Measurements from ENCODE around the gene PAF1.
A peak's percentile ranks its signal among the peaks of the same experiment; 100 is the strongest.
"Not testable (repeated sequence)": the region's sequence is repeated elsewhere in the genome, so short reads cannot be mapped to it uniquely, and the experiment has no call there.

PAF1 gene

DNA sequence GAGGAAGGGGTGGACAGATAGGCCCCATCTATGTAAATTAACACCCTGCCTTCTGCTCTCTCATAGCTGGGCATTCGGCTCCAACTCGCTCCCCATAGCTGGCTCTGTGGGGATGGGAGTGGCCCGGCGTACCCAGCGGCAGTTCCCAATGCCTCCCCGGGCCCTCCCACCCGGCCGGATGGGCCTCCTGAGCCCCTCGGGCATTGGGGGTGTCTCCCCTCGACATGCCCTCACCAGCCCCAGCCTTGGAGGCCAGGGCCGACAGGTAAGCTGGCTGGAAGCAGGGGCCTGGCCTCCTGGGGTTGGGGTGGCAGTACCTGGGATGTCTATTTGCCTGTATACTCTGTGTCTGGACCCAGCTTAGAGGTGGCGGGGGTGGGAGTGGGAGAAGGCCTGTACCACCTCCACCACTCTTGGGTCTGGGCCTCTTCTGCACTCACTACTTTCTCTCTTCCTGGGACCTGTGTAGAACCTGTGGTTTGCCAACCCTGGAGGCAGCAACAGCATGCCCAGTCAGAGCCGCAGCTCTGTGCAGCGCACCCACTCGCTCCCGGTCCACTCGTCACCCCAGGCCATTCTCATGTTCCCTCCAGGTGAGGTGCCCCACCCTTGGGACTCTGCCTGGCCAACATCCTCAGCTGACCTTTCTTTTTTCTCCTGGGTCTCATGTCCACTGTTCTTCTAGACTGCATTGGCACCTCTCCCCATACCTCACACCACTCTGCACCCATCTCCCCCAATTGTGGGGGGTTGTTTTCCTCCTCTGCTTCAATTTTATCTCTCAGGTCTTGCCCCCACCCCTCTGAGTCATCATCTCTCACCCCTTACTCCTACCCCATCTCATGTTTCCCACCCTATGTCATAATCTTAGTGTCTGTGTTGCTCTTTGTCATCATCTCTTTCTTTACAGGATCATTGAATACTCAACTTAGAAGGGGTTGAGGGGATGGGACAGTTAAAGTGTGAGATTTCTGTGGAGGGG, 10.1 kb downstream of the PAF1 start:
- no peak for DNase-seq

DNA sequence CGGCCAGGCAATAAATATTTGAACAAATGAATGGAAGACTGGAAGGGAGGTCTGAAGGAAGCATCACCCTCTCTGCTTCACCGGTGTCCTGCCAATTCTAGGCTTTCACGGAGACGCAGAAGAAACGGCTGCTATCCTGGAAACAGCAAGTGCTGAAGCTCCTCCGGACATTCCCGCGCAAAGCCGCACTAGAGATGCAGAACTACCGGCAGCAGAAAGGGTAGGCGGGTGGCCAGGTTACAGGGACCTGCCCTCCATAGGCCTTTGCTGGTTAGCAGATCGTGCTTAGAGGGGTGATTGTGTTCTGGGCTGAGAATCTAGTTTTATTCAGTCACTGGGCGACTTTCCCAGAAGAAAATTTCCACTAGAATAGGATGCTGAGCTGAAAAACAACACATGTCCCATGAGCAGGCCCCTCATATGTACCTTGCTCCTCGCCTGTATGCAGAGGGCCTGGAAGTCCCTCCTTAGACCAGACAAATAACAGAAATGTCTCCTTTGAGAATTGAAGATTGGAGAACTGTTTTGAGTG, 11.0 kb downstream of the PAF1 start:
- DNase-seq = no peak

DNA sequence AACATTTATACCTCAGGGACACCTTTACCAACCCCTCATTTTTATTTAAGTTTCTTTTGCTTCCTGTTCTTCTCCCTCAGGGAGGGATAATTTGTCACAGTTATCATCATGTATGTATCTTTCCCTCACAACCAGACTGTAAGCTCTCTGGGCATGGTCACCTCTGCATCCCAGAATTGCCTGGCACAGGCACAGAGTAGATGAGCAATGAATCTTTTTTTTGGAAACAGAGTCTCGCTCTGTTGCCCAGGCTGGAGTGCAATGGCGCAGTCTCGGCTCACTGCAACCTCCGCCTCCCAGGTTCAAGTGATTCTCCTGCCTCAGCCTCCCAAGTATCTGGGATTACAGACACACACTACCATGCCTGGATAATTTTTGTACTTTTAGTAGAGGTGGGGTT, 11.5 kb downstream of the PAF1 start:
- DNase-seq = not testable (repeated sequence)

DNA sequence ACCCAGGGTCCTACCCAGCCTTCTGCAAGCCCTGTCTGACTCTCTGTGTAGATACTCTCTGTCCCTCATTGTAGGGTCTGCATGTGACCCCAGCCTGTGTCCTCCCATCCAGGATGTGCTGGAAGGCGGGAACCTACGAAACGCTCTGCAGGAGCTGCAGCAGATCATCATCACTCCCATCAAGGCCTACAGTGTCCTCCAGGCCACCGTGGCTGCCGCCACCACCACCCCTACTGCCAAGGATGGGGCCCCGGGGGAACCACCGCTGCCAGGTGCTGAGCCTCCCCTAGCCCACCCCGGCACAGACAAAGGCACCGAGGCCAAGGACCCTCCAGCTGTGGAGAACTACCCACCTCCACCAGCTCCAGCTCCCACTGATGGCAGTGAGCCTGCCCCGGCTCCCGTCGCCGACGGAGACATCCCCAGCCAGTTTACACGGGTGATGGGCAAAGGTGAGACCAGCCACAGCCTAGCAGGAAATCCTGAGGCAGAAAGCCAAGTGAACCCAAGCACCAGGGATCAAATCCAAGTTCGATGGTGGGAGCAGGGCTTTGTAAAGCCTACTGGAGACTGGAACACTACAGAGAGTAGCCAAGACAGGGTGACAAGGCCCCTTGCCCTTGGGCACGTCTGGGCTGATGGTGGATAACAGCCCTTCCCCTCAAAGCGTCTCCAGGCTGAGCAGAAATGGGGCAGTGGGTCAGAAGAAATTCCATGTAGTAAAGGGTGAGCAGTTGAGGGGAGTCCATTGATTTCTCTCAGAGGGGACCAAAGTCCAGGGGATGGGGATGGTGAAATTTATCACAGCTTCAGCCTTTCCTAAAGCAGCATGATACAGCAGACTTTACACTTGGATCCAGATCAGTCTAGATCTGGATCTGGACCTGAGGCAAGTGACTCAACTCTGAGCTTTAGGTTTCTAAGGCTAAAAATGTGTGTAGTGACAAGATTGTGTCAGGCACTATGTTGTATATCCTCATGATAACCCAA, 13.2 kb downstream of the PAF1 start:
- DNase-seq = no peak

DNA sequence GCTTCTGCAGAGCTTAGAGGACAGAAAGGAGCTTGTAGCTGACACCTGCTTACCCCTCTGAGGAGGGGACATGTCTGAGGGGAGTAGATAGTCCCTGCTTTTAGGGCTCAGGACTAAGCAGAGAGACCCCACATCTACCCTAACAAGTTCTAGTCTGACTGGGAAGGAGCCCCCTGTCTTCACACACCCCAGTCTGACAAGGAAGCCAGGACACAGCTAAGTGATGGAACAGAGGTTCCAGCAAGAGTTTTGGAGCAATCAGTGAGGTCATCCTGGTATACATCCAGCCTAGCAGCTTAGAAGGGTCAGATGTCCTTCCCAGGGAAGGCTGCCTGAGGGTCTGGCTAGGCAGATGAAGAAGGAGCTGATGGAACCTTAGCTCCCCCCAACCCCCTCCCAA, 15.0 kb downstream of the PAF1 start:
- DNase-seq = no peak

DNA sequence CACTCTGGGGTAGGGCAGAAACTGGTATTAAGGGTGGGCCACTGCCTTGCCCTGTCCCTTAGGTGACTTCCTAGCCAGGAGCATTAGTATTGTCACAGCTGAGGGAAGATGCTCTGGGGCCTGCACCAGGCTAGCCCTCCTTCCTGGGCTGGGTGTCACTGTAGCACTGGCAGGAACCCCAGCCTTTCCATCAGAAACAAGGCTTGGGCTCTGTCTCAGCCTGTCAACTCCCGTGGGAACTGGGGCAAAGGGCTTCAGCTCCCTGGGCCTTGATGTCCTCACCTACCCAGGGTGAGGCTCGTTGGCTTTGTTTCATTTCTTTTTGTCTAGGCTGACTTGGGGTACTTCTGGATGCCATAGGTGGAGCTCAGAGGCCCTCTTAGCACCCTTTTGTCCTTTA, 18.0 kb downstream of the PAF1 start:
- DNase-seq = no peak

DNA sequence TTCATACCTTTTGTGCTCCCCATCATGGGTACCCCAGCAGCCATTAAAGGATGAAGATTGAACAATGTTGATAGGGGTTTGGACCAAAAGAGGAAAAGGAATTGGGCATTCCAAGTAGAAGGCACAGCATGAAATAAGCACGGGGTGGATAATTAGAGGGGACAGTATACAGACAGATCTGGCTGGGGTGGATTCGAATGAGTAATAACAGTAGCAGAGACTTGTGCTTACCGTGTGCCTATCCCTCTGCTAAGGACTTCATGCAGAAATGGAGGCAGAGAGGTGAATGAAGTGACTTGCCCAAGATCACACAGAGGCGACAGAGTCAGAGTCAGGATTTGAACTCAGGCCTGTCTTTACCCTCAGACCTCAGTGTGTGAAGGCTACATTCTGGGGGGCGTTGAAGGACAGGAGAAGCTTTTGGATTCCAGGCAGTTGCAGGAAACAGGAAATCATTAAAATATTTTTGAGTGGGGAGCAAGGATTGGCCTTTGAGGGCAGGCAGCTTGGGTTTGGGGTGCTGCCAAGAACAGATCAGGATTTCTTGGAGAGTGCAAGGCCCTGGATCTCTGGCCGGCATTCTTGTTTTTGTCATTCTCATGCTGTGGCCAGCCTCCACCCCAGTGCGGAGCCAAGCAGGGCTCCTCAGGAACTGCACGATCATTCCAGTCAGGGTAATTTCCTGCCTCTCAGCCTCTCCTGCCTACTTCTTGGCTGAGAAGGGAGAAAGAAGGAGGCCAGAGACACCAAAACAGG, 18.7 kb downstream of the PAF1 start:
- DNase-seq = no peak

DNA sequence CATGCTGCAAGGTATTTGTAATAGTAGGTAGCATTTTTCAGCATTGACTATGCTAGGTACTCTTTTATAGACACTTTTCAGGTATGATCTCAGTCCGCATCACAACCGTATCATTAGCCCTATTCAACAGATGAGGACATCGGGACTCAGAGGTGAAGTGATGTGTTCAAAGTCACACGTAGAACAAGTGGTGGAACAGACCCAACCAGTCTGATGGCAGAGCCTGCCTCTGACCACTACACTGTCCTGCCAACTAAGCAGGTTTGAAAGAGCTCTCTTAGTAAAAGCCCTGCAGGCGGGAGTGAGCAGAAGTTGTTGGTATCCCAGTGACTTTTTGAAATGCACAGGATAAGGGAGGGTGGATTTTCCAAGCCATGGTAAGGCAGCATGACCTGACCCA, 20.2 kb downstream of the PAF1 start:
- DNase-seq = no peak

DNA sequence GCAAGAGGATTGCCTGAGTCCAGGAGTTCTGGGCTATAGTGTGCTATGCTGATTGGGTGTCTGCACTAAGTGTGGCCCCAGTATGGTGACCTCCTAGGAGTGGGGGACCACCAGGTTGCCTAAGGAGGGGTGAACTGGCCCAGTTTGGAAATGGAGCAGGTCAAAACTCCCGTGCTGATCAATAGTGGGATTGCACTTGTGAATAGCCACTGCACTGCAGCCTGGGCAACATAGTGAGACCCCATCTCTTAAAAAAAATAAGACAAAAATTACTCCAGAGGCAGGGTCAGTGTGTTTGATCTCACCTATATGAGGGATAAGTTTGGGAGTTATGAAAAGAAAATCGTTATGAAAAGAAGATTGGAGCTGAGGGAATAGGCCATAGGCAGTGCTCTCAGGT, 21.7 kb downstream of the PAF1 start:
- no peak for DNase-seq

DNA sequence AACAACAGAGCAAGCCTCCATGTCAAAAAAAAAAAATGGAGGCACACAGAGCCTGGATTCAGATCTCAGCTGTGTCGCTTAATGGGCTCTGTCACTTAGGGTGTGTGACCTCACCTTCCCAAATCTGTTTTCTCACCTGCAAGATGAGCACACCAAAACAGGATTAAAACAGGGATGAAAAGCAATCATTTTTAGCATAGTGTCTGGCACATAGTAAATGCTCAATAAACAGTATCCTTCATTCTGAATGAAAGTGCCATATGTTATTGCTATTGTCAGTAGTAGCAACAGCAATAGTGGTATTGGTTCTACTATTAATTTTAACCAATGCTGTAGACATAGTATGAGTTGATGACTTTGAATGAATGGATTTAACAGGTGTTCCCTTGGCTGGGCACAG, 25.4 kb downstream of the PAF1 start:
- DNase-seq = no peak

DNA sequence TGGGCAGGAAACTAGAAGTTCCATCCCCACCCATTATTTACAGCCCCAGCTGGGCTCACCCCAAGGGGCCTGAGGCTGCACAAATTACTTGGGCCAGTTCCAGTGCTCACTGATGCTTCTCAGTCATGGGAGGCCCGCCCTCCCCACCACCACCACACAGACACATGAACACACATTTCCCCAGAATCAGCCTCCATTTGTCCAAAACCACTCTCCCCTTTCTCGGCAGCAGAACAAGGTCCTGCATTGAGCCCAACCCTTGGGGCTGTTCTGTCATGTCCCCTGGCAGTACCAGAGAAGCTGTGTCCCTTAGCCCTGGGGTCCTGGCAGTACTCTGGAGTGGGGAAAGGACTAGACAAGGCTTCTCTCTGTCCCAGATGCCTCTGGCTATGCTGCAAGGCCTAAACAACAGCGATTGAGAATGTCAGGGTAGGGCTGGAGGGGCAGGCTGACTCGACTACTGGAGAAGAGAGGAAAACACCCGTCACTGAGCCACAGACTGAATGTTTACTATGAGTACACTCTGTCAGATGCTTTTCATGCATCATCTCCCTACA, 26.9 kb downstream of the PAF1 start:
- DNase-seq = no peak

DNA sequence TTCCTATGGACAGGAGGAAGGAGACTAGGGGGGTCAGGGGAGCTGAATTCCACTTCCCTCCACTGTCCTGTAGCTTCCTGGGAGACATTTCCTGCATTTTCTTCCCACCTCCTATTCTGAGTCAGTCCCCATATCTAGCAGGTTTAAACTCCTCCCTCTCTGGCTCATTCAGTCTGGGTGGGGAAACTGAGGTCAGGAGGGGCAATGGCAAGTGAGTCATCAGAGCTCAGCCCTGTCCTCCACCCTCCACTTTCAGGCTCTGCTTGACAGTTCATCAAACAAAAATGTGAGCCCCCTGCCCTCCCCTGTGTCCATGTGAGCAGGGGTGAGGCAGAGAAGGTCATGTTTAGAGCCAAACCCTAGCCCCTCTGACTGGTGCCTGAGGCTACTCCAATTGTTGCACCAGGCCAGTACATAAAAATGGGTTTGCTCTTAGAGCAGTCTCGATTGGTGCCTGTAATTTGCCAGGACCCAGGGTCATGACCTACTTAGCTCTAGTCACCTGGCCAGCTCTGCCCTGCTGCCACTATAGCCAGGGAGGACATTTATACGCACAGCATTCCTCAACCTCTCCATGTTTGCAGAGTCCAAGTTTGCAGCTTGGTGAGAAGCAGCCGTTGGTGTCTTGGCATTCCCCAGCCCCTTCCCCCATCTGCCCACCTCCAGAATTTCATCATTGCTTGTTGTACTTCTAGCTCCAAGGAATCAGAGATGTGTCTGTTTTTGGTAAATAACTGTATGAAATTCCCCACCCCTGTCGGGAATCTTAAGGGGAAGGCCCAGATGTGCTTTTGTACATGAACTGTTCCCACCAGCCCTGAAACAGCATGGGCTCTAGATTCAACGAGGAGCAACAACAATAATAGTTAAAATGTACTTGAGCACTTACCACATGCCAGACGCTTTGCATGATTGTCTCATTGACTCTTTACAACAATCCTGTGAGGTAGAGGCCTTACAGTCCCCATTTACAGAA, 27.9 kb downstream of the PAF1 start:
- DNase-seq = no peak

DNA sequence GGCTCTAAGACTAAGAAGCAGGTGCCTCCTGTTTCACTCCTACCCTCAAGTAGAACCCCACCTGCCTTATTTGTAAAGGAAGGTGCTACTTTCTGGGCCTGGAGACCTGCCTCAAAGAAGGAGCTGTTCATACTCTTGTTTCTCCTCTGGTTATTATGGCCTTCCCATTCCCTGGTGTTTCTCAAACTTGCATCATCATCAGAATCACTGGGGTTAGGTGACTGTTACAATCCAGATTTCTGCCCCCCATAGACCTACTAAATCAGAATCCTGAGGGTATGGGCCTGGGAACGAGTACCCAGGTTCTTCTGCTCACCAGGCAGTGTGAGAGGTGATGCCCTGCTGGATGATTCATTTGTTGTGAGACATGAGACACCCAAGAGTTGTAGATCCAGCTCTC, 30.3 kb downstream of the PAF1 start:
- DNase-seq = no peak

DNA sequence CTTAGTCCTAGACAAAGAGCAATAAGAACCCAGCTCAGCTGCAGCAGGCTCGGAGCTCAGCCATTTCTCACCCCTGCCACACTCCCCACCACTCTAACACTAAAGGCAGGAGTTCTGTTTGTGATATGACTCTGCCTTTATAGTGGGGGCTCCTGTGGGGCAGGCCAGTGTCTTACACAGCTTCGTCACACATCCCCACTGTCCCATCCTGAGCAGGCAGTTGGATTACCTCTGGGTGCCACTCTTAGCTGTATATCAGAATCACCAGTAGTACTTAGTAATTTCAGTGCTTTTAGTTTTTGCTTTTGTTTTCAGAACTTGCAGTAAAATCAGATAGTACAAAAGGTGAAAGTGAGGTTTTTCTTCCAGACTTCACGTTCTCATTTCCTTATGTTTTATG, 31.9 kb downstream of the PAF1 start:
- no peak for DNase-seq

DNA sequence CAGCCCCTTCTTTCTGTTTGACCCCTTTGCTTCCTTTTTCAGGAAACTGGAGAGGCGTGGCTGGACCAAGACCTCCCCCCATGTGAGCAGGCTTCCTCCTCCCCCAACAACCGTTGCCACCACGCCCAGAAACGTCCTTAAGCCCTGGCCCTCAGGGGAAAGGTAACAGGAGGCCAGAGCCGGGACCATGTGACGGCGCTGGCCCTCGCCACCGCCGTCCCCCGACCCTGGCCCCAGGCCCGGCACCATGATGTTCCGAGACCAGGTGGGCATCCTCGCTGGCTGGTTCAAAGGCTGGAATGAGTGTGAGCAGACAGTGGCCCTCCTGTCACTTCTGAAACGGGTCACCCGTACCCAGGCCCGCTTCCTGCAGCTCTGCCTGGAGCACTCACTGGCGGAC, 34.3 kb downstream of the PAF1 start:
- DNase-seq = no peak

DNA sequence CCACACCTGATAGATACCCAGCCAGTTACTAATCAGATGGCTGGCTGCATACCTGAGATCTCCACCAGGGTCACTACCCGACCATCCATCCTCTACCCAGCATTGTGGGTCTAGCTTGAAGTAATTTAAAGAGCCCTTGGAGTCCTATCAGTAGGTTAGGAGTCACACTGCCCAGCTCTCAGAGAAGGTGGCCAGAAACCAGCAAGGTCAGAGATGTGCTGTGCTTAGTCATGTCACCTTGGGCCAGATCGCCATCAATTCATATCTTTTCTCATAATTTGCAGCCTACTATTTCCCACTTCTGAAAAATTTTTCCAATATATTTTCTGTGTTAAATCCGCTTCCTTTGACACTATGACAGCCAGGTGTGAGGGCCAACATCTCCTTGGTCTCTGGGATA, 34.8 kb downstream of the PAF1 start:
- DNase-seq = no peak

DNA sequence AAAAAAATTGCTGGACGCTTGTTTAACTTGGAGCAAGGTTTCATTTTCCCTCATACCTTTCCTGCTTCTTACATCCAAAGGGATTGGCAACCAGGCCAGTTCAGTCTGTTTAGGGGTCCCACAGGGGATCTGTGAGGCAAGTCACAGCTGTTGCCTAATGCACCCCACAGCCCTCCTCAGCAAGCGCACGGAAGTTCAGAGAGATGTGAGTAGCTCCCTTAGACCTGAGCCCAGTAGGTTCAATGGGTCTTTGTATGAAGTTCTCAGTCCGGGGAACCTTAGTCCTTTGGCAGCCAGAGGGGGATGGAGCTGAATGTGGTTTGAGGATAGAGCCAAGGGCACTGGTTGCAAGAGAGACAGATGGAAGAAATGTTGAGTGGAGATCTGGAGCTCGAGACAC, 35.7 kb downstream of the PAF1 start:
- DNase-seq = no peak

DNA sequence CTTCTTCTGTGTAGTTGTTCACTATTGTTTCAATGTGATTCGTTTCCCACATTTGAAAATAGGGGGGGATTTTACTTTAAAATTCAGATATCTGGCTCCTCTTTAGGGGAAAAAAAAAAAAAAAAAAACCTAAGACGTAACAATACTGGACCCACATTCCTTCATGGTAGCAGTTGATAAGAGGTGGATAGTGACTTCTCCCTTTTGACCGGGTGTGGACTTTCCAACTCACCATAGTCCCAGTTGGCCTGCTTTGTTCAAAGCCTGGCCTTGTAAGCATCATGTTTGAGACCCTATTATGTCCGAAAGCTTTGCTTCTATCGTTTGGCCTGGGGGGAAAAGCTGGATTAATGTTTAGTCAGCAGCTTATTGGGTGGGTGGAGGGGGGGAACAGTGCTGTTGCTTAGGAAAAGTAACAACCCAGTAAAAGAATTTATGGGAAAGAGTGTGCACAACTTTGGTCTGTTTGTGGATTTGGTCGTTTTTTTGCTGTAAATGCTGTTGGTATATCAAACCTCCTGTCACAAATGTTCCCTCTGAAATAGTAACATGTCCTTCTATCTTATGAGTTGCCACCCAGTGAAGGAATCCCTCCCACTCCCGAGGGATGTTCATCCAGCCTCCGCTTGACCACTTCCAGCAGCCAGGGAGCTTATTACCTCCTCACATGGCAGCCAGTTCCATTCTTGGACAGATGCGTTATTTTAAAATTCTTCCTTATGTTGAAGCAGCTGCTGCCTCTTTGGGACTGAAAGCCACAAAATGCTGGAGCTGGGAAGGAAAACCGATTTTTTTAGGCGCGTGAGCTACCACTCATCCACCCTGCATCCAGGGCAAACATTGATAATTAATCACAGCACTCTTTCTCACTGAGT, 38.3 kb downstream of the PAF1 start:
- no peak for DNase-seq

DNA sequence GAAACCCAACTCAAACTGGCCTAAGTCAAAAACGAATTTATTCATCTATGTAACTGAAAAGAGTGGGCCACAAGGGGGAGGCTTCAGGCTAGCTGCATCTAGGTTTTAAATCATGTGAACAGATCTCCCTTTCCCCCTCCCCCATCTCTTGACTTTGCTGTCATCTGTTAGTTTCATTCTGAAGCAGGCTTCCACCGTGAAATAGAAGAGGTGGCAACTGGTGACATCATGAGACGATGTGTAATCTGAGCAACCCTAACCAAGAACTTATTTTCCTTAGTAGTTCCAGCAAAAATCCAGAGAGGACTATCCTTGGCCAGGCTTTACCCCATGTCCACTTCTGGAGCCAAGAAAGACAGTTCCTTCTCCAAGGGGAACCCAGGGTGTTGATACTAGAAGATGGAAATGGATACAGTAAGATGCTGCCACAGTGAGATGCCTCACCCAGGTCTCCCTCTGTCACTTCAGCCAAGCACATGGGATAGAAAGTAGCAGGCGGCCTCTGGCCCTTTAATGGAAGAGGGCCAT, 39.3 kb downstream of the PAF1 start:
- peak; percentile 5 for DNase-seq

DNA sequence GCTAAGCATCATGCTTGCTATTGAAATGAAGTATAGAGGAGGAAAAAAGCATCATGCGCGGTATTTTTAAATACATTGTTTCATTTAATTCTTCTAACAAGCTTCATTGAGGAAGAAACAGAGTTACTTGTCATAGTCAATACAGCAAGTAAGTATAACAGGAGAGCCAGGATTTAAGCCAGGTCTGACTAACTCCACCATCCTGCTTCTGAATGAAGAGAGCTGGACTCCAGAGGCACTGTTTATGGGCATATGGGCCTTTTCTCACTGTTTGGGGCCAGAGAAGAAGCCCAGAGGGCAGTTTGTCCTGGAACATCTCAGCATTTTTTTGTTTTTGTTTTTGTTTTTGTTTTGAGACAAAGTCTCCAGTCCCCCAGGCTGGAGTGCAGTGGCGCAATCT, 40.8 kb downstream of the PAF1 start:
- no peak for DNase-seq

Measured in stimulated activated CD4-positive, alpha-beta T cell treated with anti-CD3 and anti-CD28 coated beads, Interleukin-12 subunit alpha, Interleukin-12 subunit beta, amount 100 ng/mL, for 4 hours (primary cell).